Measurements from ENCODE around the gene NABP1.
"Not testable (repeated sequence)": the region's sequence is repeated elsewhere in the genome, so short reads cannot be mapped to it uniquely, and the experiment has no call there.

The NABP1 gene, protein sequence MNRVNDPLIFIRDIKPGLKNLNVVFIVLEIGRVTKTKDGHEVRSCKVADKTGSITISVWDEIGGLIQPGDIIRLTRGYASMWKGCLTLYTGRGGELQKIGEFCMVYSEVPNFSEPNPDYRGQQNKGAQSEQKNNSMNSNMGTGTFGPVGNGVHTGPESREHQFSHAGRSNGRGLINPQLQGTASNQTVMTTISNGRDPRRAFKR

DNA sequence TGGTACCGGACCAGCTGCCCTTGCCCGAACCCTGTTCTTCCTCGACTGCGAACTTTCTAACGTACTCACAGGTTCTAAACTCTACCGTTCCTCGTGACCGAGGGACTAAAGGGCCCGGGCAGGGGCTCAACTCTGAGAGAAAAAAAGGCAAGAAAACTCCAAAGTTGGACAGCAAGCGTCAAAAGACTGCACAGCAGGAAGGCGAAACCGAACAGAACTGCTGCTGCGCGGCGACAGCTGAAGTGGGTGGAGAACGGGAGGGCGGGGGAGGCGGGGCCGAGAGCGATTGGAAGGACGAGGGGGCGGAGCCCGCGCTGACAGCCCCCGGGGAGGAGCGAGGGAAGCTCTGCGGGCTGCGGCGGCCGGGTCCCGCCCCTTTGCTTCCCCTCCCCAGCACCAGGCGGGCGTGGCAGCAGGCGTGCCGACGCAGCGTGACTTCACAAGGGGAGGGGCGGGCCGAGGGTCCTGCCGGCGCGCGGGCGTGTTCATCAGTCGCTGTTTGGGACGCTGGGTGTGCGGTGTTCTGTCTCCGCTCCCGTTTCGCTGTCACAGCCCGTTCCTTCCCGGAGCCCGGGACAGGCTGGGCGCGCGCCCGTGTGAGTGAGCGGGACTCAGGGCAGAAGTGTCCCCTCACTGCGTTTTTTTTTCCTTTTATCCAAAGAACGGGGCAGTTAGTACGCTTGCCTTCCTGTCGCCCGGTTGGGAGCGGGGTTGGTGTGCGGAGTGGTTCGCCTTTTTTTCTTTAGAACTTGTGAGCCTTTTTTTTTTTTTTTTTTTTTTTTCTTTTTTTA, at the start of gene NABP1:
NABP1 (plus strand) TSS at position 491 of the 791 bp plus-strand sequence. CDS start 479 bp downstream, outside the sequence.
- peak; percentile 98 for DNase-seq

DNA sequence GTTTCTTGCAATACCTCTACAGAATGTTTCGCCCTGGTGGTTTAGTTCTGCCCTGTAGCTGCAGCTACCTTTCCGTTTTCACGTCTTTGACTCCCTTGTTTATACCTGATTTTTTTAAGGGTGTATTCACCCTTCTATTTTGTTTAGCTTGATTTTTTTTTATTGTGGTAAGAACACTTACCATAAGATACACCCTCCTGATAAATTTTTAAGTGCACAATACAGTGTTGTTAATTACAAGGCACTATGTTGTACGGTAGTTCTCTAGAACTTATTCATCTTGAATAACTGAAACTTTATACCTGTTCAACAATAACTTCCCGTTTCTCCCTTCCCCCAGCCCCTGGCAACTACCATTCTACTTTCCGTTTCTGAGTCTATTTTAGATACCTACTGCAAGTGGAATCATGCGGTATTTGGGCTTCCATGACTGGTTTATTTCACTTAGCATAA, 48.9 kb upstream of the NABP1 start:
- no peak for DNase-seq

DNA sequence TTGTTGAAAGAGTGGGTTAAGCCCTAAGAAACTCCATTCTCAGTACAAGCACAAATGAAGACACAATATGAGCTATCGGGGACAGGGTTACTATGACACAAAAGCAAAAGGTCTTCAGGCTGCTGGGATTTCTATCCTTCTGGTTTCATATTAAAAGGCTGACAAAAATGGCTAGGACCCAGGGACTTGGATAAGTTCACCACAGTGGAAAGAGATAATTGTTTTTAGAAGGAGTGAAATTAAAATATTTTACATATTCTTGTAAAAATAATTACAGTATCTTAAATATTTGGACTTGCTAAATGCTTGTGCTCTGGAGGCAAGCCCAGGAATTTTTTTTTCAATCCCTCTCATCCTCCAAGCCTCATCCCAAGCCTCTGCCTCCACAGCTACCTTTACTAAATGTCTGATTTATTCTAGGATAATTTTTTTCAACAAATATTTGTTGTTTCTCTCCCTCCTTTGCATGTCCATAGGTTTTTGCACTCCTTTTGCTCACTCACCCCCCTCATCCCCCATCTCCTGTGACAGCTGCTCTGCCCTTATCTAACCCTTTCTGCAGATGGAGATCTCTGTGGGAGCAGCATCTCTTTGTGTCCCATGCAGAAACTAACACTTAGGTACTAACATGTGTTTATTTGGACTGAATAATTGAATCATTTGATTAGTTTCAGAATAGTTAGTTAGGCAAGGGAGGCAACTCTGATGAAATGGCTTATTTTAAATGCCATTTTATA, 47.8 kb upstream of the NABP1 start:
- DNase-seq, result no peak

DNA sequence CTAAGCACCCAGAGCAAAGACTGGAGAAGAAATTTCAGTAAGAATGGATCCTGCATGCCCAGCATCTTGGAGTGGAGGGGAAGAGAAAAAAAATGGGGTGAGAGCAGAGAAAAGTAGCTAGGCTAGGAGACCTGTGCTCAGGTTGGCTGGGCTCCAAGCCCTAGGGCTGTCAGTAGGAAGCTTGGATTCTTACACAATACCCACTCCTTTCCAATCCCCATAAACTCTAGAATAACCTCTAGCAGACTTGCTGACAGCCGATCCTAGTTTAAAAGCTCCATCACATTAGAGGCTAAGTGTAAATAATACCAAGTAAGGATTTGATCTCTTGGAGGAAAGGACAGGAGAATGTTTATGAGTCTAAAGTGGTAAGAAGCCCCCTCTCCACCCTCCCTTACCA, 46.2 kb upstream of the NABP1 start:
- no peak for DNase-seq

DNA sequence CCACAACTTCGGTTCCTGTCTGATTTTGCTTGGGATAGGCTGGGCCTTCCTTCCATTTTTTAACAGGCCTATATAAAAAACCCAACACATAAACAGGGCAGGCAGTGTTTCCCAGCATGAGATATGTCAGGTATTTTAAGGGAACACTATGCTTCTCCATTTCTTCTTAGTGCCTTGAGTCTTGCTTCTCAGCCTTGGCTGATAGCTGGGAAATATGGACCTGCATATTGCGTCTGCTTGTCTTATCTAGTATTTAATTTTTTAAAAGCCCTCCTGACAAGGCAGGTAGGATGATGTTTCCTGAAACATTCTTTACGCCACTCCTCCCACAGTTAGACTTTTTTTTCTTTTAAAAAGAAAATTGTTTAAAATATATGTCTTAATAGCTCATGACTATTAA, 45.5 kb upstream of the NABP1 start:
- no peak for DNase-seq

DNA sequence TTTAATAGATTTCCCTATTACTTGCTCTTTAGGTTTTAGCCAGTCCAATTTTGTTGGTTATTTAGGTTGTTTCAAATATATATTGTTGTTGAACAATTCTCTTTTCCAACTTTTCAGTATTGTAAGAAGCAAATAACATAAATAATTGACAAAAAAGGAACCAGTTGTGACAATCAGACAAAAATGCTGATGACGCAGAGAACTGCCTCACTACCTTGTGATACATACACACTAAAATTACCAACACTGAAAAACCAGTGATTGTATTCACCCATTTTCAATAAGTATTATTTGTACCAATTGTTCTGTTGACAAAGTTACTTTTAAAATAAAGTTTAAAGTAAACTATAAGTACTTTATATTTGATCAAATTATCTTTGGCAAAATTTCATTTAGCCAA, 43.1 kb upstream of the NABP1 start:
- no peak for DNase-seq

DNA sequence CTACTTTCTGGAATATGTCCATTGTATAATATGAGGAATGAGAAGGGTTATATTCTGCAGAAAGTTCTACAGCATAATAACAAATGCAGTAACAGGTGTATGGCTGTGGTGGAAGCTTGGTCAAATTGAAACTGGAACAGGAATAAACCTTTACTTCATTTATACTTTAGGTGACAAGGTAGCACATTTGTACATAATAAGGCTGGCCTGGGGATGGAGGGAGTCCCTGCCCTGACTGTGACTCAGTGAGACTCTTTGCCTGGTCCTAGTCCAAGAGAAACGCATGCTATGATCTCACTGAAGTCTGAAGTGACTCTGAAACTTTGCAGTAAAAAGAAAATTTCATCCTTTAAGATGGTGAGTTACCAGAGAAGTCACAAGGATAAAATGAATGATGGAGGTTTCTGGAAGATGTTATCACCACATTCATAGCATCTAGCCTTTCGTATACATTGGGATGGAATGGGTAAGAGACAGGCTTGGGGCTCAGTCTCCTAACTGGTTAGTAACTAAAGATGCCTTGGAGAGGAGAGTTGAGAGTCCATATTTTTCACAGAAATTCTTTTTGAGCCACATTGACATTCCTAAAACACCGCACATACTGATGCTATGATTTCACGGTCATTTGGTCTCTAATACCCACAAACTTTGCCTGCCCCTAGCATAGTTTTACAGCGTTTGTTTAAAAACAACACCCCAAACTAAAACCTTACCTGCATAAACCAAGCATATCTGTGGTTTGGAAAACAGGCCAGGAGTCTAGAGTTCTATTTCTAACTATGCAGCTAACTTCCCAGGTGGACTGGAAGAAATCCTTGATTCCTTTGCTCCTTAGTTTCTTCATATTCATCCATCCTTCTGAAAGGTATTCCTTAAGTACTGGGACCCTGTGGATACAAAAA, 42.4 kb upstream of the NABP1 start:
- DNase-seq, result peak; percentile 96

DNA sequence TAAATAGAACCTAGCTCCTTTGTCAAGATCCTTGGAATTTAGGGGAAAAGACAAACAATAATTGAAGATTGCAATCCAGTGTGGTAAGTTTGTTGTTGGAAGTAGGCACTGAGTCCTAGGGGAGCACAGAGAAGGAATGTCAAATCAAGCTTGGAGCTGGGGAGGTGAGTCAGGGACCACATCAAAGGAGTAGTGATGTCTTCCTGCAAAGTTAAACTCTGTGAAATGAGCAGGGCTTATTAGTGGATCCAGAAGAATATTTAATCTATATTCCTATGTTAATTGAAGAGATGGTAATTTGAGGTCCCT, 41.7 kb upstream of the NABP1 start:
- DNase-seq, result peak; percentile 96

DNA sequence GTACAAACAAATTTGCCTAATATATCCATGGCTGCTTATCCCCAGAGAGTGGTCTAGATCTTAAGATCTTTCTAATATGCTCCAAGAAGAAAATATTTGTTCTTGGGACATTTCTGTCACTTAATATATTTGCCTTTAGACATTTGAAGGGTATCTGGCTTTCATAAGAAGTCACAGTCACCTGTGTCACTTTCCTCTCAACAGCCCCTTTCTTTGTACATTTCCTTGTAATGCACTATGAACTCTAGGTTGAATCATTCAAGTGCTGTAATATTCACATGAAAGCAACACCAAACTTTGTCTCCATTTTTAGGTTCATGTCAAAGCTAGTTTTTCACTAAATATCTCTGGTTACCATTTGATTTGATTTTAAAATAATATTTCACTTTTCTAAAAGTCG, 41.4 kb upstream of the NABP1 start:
- no peak for DNase-seq

DNA sequence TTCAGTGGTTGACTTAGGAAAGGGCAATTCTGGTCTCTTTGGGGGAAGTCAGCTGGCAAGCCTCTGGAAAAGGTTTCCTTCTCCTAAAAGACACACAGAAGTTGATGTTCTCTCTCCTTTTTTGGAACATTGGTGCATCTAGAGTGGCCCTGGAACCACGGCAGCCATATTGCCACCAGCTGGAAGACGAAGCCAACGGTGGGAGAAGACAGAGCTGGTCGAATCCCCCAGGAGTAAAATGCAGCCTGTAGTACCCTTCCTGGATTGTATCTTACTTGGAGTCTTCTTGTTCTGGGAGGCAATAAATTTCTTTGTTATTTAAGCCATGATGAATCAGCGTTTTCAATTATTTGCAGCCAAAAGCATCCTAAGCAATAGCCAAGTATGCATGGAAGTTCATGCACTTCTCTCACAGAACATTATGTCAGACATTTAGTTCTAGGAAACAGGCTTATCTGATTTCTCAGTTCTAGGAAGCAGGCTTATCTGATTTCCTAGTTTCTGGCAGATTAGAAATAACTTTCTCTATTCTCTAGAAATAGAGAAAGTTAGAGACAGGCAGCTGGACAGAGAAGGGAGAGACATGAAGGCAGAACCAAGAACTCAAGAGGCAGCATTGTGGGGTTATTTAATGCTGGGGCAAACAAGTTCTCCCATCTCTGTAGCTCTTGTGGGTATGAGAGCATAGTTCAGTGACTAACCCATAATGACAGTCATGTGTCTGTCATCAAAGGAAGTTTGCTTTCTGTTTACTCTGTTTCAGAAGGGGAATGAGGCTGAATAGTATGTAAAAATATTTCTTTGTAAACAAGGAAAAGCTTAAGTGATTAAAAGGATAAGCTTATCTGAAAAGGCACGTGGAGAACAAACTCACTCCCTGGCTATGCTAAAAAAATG, 40.5 kb upstream of the NABP1 start:
- DNase-seq, result no peak

DNA sequence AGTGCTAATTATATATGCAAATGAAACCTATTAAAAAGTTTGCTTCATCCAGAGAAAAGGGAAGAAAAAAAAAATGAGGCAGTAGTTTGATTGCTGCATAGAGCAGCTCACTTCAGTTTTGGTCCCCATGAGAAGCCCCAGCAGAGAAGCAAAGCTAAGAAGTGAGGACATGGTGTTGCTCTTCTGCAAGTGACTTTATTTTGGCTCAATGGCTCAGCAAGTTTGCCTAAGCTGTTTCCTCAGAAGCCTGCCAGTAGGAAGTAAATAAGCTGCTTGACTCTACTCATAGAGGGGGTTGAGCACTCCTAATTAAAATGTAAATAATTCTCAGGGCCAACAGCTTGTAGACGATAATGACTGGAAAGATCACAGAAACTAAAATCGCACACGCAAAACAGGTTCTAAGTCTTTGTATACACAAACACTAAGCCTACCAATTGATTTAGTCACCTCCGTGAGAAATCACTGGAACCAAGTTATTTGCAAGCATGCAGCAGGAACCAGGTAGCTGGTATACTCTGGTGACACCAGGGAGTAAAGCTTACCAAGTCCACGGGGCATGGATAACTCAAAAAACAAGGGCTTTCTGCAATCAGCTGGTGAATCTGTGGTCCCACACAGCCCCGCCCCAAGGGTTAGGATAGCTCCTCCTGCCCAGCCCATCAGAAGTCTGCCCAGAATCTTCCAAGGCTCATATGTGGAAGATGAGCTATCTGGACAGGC, 39.7 kb upstream of the NABP1 start:
- DNase-seq, result no peak

DNA sequence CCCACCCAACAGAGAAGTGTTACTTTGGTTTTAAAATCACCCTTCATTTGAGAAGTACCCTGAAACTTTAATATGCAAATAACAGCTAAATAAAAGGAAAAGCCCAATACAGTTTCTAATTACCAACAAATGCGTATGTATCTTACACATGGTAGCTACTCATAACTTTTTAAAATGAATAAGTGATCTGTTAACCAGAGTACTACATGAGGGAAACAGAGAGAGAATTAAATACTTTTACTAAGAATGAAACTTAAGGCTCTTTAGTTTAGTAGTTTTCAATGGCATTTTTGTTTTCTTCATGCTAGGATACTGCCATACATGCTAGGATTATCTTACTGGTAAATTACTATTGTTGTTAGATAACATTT, 39.1 kb upstream of the NABP1 start:
- DNase-seq, result no peak

DNA sequence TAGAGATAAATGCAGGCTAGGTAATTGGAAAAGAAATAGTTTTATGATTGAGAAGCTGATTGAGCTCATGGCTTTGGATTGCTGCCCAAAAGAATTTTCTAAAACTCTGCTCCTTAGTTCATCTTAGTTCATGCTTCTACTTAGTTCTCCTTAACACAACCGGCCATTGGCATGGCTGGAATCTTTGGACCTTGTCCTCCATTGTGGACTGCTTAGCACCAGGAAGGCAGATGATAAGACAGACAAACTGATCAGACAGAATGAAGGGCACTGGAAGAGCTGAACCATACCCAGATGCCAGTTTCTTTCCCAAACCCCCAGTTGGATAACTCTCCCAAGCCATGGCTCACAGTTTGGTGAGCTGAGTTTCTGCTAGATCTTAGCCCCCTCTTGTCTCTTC, 36.3 kb upstream of the NABP1 start:
- no peak for DNase-seq

DNA sequence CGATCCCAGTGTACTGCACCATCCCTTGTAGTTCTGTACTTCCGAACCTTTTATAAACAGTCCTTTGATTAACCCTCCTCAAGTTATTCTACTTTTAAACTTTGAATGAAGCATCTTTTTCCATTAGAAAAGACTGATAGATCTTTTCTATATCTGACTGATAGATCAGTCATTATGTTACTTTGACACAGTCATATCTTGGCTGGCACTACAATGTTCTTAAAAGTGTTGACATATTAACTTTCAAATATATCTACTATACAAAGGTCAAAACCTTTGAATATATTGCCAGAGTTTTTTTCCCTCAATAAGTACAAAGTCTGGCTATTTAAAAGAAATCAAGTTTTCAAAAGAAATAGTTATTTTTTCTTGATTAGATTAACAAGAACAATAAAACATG, 35.4 kb upstream of the NABP1 start:
- no peak for DNase-seq

DNA sequence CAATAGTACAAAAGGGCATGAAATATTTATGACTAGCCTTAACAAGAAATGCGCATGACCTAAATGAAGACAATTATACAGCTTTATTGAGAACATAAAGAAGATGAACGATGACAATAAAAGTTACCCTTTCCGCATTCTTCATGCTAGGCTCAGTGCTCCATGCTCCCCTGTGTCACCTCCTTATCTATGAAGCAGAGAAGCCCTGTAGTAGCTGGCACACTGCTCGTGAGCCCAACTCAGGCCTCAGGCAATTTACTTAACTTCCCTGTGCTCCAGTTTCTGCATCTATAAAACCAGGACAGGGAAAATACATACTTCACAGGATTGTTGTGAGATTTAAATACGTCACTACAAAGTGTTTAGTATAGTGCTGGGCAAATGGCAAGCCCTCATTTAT, 34.5 kb upstream of the NABP1 start:
- no peak for DNase-seq

DNA sequence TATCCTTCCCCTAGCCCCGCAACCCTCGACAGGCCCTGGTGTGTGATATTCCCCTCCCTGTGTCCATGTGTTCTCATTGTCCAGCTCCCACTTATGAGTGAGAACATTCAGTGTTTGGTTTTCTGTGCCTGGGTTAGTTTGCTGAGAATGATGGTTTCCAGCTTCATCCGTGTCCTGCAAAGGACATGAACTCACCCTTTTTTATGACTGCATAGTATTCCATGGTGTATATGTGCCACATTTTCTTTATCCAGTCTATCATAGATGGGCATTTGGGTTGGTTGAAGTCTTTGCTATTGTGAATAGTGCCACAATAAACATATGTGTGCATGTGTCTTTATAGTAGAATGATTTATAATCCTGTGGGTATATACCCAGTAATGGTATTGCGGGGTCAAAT, 33.3 kb upstream of the NABP1 start:
- DNase-seq, result not testable (repeated sequence)

DNA sequence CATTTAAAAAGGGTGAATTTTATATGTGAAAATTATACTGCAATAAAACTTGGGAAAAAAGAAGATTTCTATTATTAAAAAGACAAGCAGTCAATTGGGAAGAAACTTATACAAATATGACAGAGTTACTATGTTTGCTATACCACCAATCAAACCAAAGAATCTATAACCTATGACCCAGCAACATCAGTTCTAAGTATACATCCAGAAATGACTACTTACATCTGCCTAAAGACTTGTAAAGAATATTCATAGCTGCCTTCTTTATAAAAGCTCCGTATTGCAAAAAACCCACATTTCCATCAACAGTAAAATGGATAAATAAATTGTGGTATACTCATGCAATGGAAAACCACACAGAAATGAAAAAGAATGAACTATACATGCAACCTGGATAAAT, 32.9 kb upstream of the NABP1 start:
- no peak for DNase-seq

DNA sequence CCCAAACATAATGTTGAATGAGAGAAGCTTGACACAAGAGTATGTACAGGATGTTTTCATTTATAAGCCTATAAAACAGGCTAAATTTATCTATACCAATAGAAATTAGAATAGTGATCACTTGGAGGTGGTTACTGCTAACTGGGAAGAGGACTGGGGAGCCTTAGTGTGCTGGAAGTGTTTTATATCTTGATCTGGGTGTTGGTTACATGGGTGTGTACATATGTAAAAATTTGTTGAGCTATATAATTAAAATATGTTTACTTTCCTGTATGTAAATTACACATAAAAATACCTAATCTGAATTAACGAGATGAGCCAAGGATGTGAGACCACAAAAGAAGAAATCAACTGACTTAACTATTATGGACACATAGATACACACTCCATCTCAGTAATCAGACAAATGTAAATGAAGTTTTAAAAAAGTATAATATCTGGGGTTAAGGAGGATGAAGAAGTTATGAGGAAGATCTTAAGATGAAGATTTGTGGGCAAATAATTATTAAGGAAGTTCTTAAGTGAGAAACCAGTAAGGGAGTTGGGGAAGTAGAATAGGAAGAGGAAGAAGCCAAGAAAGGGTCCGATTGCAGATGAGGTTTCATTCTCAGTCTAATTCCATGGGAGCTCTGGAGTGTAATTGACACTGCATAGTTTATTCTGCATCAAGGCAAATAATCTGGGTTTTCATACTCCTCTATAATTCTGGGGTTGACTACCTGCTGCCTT, 32.3 kb upstream of the NABP1 start:
- no peak for DNase-seq

DNA sequence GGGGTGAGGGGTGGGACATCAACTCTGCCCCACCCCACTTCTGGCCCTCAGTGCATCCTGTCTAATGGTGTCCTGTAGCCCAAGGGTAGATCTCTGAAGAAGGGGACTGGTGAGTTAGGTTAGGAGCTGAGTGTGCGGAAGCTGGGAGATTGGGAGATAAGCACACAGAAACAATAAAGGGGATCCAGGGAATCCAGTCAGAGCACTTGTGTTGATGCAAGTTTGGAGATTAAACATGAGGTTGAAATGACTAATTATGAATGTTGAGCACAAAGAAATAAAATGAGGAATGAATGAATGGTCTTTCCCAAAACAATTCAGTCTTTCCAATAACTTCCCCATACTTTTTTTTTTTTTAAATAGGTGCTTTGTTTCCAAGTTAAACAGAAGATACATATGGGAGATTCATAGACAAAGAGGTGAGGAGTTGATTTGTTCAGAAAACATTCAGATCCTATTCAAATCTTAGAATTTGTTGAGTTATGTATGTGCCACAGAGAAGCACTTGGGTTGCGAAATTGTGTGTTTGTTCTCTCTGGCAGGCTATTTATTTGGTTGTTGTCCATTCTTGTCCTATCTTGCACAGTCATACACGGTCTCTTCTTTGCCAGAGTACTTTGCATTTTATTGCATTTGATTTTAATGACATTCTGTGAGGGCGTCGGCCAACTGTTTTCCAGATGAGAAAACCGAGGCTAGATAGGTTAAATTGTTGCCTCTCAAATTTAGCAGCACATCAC, 31.6 kb upstream of the NABP1 start:
- DNase-seq, result no peak

DNA sequence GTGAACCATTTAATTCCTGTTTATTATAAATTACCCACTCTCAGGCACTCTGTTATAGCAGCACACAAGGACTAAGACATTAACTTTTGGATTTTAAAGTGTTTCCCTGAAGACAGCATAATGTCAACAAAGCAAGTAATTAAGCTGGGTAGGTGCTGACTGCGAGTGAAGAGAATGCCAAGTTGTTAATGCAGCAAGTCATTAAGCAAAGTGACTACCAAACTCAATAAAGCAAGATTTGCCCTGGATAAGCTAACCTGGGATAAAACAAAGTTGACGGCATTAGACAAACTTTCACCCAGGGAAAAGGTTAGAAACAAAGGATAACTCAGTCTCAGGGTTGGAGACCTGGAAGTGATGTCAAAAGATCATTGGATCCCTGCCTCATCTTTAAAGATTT, 28.4 kb upstream of the NABP1 start:
- no peak for DNase-seq

All from kidney glomerular epithelial cell (primary cell).